DND-41 (cell line): ENCODE data around the gene LYSMD3.

ENCODE experiments used
- CTCF ChIP-seq: IDR thresholded peaks from 2 replicates; pipeline ENCODE4 v1.5.1; 2012; ENCODE audit warnings: borderline replicate concordance, low read length, moderate library complexity, mild to moderate bottlenecking; ENCODE audit not compliant: poor library complexity, severe bottlenecking; ENCODE audit errors: extremely low read depth
- EZH2 ChIP-seq: IDR thresholded peaks from 3 replicates; pipeline ENCODE4 v1.6.1; 2012; ENCODE audit warnings: borderline replicate concordance, low read depth, mild to moderate bottlenecking, moderate library complexity, low read length, inconsistent platforms; ENCODE audit not compliant: severe bottlenecking

GRCh38 chr5:90477621-90478215 is 51.7 kb downstream of the LYSMD3 start:
- no peak for TF ChIP-seq CTCF
- no peak for TF ChIP-seq EZH2
